Activated T-cell treated with anti-CD3 and anti-CD28 coated beads, Interleukin-2, amount 50 U/mL, for 24 hours (primary cell): ENCODE results near the gene ADAM19.

Experiments used
- DNase-seq: peaks from one replicate; pipeline ENCODE4 v3.0.0-alpha.2; 2020
- H3K27ac Mint-ChIP-seq: 2 replicates; pipeline ENCODE4 v1.8.0; 2020; ENCODE audit warnings: mild to moderate bottlenecking, mixed read lengths
- H3K27me3 Mint-ChIP-seq: 2 replicates; pipeline ENCODE4 v1.8.0; 2020; ENCODE audit warnings: mixed read lengths
- H3K36me3 Mint-ChIP-seq: 2 replicates; pipeline ENCODE4 v1.8.0; 2020; ENCODE audit warnings: low read depth, mixed read lengths
- H3K4me1 Mint-ChIP-seq: 2 replicates; pipeline ENCODE4 v1.8.0; 2020; ENCODE audit warnings: low read depth, mixed read lengths
- H3K4me3 Mint-ChIP-seq: 2 replicates; pipeline ENCODE4 v1.8.0; 2020; ENCODE audit warnings: mild to moderate bottlenecking, moderate library complexity, mixed read lengths
- H3K9me3 Mint-ChIP-seq: 2 replicates; pipeline ENCODE4 v1.8.0; 2020; ENCODE audit warnings: mixed read lengths

Gene ADAM19

GRCh38 chr5:157582731-157583620, 7.4 kb upstream of the ADAM19 start:
- Mint-ChIP-seq H3K36me3 (no peaks in the 10 kb centered on the region), H3K9me3 (peaks cover 10% of the 10 kb centered on the region), H3K27ac (peak overlapping the region; percentile 63), H3K27me3 (no peaks in the 10 kb centered on the region), H3K4me3 (no peak overlapping the region), H3K4me1 (peaks cover 44% of the 10 kb centered on the region)
- DNase-seq, result no peak

- no peaks in the 10 kb centered on the region for H3K36me3 Mint-ChIP-seq
- peaks cover 51% of the 10 kb centered on the region for H3K4me1 Mint-ChIP-seq
- peaks cover 5% of the 10 kb centered on the region for H3K27me3 Mint-ChIP-seq
- DNase-seq, result no peak
- peaks cover 10% of the 10 kb centered on the region for H3K9me3 Mint-ChIP-seq
- H3K27ac Mint-ChIP-seq, result peak overlapping the region; percentile 78
- no peak overlapping the region for H3K4me3 Mint-ChIP-seq
These were observed 6.3 kb upstream of the ADAM19 start for GRCh38 chr5:157581901-157582300.

DNA sequence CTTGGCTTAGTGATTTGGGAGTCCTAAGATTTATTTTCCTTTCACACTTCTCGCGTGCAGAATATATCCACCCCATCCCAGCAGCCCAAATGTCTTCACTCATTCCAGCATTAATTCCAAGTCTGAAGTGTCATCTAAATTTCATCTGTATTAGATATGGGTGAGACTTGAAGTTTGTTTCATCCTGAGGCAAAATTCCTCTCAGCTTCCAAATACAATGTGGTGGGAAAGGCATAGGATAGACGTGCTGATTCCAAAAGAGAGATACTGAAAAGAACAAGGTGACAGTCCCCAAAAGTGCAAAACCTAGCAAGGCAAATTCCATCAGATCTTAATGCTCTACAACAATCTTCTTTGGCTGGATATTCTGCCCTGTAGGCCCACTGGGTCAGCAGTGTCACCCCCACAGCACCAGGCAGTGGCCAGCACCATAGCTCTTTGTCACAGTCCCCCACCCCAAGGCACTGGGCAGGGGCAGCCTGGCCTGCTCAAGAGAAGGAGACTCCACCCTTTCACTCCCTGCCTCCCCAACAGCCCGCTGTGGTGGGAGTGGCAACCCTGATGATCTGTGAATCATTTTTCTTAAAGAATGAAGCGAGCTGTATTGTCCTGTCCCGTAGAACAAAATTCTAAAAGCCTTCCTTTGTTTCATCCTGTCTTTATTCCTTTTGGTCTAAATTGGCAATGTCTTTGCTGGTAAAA, 2.7 kb upstream of the ADAM19 start:
- Mint-ChIP-seq H3K4me1 (peaks cover 64% of the 10 kb centered on the region), H3K4me3 (no peak overlapping the region), H3K27me3 (peaks cover 23% of the 10 kb centered on the region), H3K27ac (no peak overlapping the region), H3K36me3 (peaks cover 16% of the 10 kb centered on the region), H3K9me3 (no peaks in the 10 kb centered on the region)
- DNase-seq, result no peak

DNA sequence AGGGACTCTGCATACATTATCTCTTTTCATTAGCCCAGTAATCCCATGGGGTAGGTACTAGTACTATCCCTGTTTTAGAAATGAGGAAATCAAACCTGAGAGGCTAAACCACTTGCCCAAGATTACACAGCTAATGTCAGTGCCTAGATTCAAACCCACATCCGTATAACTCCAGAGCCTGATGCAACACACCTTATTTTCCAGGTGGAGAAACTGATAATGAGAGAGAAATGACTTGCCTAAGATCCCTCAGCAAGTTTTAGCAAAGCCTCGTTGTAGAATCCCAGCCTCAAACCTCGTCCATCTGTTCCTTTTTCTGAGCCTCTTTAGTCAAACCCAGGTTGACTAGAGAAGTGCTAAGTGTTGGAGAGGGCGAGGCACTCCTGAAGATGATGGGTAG, 1.1 kb upstream of the ADAM19 start:
- Mint-ChIP-seq H3K4me3 (no peak overlapping the region), H3K27ac (no peak overlapping the region), H3K36me3 (peaks cover 18% of the 10 kb centered on the region), H3K4me1 (peaks cover 57% of the 10 kb centered on the region), H3K27me3 (peaks cover 23% of the 10 kb centered on the region), H3K9me3 (no peaks in the 10 kb centered on the region)
- DNase-seq, result no peak

- H3K36me3 Mint-ChIP-seq, result peaks cover 27% of the 10 kb centered on the region
- H3K9me3 Mint-ChIP-seq, result no peaks in the 10 kb centered on the region
- peak; percentile 68 for DNase-seq
- peak overlapping the region; percentile 88 for H3K4me3 Mint-ChIP-seq
- peak overlapping the region; percentile 78 for H3K27ac Mint-ChIP-seq
- H3K27me3 Mint-ChIP-seq, result peaks cover 23% of the 10 kb centered on the region
- peaks cover 73% of the 10 kb centered on the region for H3K4me1 Mint-ChIP-seq
These were observed 857 bp downstream of the ADAM19 start for GRCh38 chr5:157574456-157575380.

DNA sequence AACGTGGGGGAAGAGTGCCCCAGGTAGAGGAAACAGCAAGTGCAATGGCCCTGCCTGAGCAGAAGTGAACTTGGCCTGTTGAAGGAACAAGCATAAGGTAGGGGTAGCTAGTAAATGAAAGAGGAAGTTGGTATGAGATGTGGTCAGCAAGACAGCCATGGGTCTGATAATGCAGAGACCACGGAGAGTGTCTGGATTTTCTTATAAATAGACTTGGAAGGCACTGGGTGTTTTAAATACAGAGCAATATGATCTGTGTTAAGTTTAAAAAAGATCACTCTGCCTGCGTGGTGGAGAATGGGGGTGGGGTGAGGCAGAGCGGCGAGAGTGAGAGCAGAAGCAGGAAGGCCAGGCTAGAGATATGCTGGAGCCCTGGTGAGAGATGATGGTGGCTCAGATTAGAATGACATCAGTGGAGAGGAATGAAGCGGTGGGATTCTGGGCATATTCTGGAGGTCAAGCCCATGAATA, 4.2 kb downstream of the ADAM19 start:
- Mint-ChIP-seq H3K4me3 (peak overlapping the region; percentile 88), H3K27me3 (peaks cover 17% of the 10 kb centered on the region), H3K9me3 (no peaks in the 10 kb centered on the region), H3K36me3 (peaks cover 57% of the 10 kb centered on the region), H3K27ac (peak overlapping the region; percentile 45), H3K4me1 (peaks cover 67% of the 10 kb centered on the region)
- no peak for DNase-seq

- H3K36me3 Mint-ChIP-seq, result peaks cover 57% of the 10 kb centered on the region
These were observed 4.9 kb downstream of the ADAM19 start for GRCh38 chr5:157570531-157571200.

GRCh38 chr5:157568720-157569119, 6.9 kb downstream of the ADAM19 start:
- Mint-ChIP-seq H3K9me3 (no peaks in the 10 kb centered on the region), H3K36me3 (peaks cover 57% of the 10 kb centered on the region), H3K4me1 (peaks cover 59% of the 10 kb centered on the region), H3K27me3 (peaks cover 3% of the 10 kb centered on the region), H3K4me3 (no peak overlapping the region), H3K27ac (peak overlapping the region; percentile 23)
- no peak for DNase-seq

More at GRCh38 chr5:157570531-157571200, 4.9 kb downstream of the ADAM19 start:
- Mint-ChIP-seq H3K27ac (peak overlapping the region; percentile 45), H3K9me3 (no peaks in the 10 kb centered on the region), H3K4me1 (peaks cover 63% of the 10 kb centered on the region), H3K4me3 (peak overlapping the region; percentile 88), H3K27me3 (peaks cover 17% of the 10 kb centered on the region)
- DNase-seq, result no peak

GRCh38 chr5:157568222-157568621, 7.4 kb downstream of the ADAM19 start:
- Mint-ChIP-seq H3K4me1 (peaks cover 62% of the 10 kb centered on the region), H3K36me3 (peaks cover 62% of the 10 kb centered on the region), H3K4me3 (no peak overlapping the region), H3K27me3 (no peaks in the 10 kb centered on the region), H3K27ac (no peak overlapping the region), H3K9me3 (no peaks in the 10 kb centered on the region)
- no peak for DNase-seq

DNA sequence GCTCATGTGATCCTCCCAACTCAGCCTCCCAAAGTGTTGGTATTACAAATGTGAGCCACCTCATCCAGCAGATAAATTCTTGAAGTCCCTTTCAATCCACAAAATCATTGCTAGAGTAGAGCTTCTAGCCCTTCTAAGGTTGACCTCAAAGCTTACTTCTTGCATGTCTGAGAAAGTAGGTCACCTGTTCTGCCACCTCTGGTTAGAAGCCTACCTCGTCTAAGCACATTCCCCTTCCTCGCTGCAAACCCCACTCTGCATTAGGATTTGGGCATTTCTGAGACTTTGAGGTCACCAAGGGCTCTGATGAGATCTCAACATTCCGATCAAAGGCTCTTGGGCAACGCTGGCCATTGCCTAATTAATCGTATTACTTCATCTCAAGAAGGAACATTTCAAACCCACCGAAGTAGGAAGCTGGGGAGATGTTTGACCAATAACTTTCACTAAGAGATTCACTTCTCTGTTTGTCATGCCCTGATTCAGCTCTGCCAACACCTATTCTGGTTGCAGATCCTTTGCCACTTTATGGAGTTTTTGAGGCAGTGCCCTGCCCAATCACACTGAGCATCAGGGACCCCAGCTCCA, 8.6 kb downstream of the ADAM19 start:
- Mint-ChIP-seq H3K27ac (no peak overlapping the region), H3K36me3 (peaks cover 73% of the 10 kb centered on the region), H3K27me3 (no peaks in the 10 kb centered on the region), H3K4me3 (peak overlapping the region; percentile 11), H3K4me1 (peaks cover 61% of the 10 kb centered on the region), H3K9me3 (no peaks in the 10 kb centered on the region)
- no peak for DNase-seq

GRCh38 chr5:157563929-157564716, 11.5 kb downstream of the ADAM19 start:
- Mint-ChIP-seq H3K27me3 (no peaks in the 10 kb centered on the region), H3K9me3 (no peaks in the 10 kb centered on the region), H3K36me3 (peaks cover 75% of the 10 kb centered on the region), H3K4me3 (no peak overlapping the region), H3K27ac (peak overlapping the region; percentile 62), H3K4me1 (peaks cover 50% of the 10 kb centered on the region)
- no peak for DNase-seq

DNA sequence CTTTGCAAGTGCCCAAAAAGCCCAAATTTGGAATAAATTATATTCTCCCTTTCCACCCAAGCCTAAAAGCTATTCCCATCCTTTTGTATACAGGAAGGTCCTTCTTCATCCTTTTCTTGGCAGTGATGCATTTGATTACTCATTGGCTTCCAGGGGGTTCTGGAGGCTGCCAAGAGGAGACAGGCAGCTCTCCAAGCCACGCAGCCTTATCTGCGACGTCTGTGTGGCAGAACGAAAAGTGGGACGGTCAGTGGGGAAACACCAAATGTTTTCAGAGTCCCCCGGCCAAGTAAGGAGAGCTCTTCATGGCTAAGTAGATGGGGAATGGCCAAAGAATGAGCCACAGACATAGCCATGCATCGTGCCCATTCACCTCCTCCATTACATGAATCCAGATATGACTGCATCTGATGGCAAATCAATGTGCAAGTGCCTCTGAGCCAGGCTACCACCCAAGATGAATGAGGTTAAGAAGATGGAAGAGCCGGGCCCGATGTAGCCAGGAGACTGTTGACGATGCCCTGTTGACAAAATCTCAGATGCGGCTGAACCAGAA, 12.1 kb downstream of the ADAM19 start:
- Mint-ChIP-seq H3K36me3 (peaks cover 69% of the 10 kb centered on the region), H3K27me3 (no peaks in the 10 kb centered on the region), H3K27ac (peak overlapping the region; percentile 62), H3K4me3 (no peak overlapping the region), H3K9me3 (no peaks in the 10 kb centered on the region), H3K4me1 (peaks cover 46% of the 10 kb centered on the region)
- DNase-seq, result no peak
